ENCODE data around the gene PARD3B. TPM values are rescaled to one million over a fixed set of nuclear protein-coding genes. Genes with fewer than 3 reads are reported as not detected.

PARD3B gene
- total and polyA plus RNA-seq, 2 of the 8 experiments (the other 6 are each of a cell fraction or from before 2014, with no cell fraction given) = 1.2 to 5.7 TPM

GRCh38 chr2:204748286-204748685, 203.0 kb downstream of the PARD3B start (continued):
- no peak for TF ChIP-seq USF2 (IDR thresholded peaks at IDR 0.05; ENCODE audit: low read length)
- TF ChIP-seq GABPA (IDR thresholded peaks at IDR 0.05; ENCODE audit: borderline replicate concordance, insufficient read depth, low read length) = no peak

All from H1 (cell line).